Measurements from ENCODE around the gene VPS26C.

- no peak for TF ChIP-seq EP300 (IDR thresholded peaks at IDR 0.05; ENCODE audit: borderline replicate concordance in 1 of 2, control insufficient read depth in 1 of 2, low read depth in 2 of 2, low read length in 2 of 2)
- TF ChIP-seq ZNF217 (IDR thresholded peaks at IDR 0.05), result no peak
- no peak for TF ChIP-seq TCF12 (IDR thresholded peaks at IDR 0.05; ENCODE audit: low read depth, low read length)
- no peak for TF ChIP-seq POLR2AphosphoS5 (IDR thresholded peaks at IDR 0.05; ENCODE audit: low read length)
- TF ChIP-seq SREBF1 (IDR thresholded peaks at IDR 0.05; ENCODE audit: low read length), result no peak
- no peak for TF ChIP-seq BACH1 (IDR thresholded peaks at IDR 0.05; ENCODE audit: borderline replicate concordance)
- no peak for TF ChIP-seq SIX5 (IDR thresholded peaks at IDR 0.05; ENCODE audit: low read depth, low read length, severe bottlenecking)
- no peak for TF ChIP-seq CTCF (IDR thresholded peaks at IDR 0.05 in 2 of 3, conservative IDR thresholded peaks at IDR 0.05 in 1 of 3; ENCODE audit: control insufficient read depth in 2 of 3, extremely low read depth in 1 of 3, insufficient read depth in 1 of 3, low read depth in 3 of 3, low read length in 3 of 3)
- no peak for TF ChIP-seq SIN3A (IDR thresholded peaks at IDR 0.05; ENCODE audit: low read depth, low read length)
- TF ChIP-seq ASH2L (IDR thresholded peaks at IDR 0.05; ENCODE audit: borderline replicate concordance, low read depth), result no peak
Measured at GRCh38 chr21:37223804-37224345, 43.3 kb downstream of the VPS26C start.
